Omental fat pad (tissue), 4 donors: Measurements from ENCODE around the gene SUGP2. TPM values are rescaled to one million over a fixed set of nuclear protein-coding genes. Genes with fewer than 3 reads are reported as not detected.
A peak's percentile ranks its signal among the peaks of the same experiment; 100 is the strongest.

ENCODE experiments used
- ATAC-seq: fragments of 150-250 bp; one replicate; pipeline ENCODE4 v1.9.1; 2016; ENCODE audit warnings: mild to moderate bottlenecking, moderate library complexity; ENCODE audit not compliant: low FRiP score
- DNase-seq: peaks from one replicate; pipeline ENCODE4 v3.0.0-alpha.2; 2019; ENCODE audit warnings: low spot score
- total RNA-seq, 4 donors: library from RNA; depleted of rRNA; stranded (reverse); fragments of >200 nt; gene quantifications; one replicate each; pipeline ENCODE4 v1.1.0, GENCODE V29; 2016
- TF ChIP-seq, protein P1 (sequence below), 3 donors: fragments of 450-650 bp; IDR thresholded peaks; one replicate each; pipeline ENCODE4 v1.5.1; 2016 to 2017; ENCODE audit warnings: antibody characterized with exemption in 3 of 3, mild to moderate bottlenecking in 3 of 3, moderate library complexity in 2 of 3

SUGP2 gene
- total RNA-seq, 4 donors from 2014 or later, result 30.3 to 54.5 (median 36.3) TPM

DNA sequence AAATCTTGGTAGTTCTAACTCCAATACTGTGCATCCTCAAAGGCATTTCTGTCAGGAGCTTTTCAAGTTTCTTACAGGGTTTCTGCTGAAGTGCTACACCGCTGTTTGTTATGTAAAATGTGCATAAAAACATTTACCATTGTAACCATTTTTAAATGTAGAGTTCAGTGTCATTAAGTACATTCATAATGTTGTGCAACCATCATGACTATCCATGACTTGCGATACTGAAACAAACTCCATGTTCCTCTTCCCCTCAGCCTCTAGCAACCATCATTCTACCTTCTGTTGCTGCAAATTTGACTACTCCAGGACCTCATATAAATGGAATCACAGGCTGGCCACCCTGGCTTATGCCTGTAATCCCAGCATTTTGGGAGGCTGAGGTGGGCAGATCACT is 16.1 kb upstream of the SUGP2 start:
- DNase-seq, result no peak
- TF ChIP-seq, protein P1, sequence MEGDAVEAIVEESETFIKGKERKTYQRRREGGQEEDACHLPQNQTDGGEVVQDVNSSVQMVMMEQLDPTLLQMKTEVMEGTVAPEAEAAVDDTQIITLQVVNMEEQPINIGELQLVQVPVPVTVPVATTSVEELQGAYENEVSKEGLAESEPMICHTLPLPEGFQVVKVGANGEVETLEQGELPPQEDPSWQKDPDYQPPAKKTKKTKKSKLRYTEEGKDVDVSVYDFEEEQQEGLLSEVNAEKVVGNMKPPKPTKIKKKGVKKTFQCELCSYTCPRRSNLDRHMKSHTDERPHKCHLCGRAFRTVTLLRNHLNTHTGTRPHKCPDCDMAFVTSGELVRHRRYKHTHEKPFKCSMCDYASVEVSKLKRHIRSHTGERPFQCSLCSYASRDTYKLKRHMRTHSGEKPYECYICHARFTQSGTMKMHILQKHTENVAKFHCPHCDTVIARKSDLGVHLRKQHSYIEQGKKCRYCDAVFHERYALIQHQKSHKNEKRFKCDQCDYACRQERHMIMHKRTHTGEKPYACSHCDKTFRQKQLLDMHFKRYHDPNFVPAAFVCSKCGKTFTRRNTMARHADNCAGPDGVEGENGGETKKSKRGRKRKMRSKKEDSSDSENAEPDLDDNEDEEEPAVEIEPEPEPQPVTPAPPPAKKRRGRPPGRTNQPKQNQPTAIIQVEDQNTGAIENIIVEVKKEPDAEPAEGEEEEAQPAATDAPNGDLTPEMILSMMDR (IDR thresholded peaks at IDR 0.05), result no peak
- no peak for ATAC-seq

DNA sequence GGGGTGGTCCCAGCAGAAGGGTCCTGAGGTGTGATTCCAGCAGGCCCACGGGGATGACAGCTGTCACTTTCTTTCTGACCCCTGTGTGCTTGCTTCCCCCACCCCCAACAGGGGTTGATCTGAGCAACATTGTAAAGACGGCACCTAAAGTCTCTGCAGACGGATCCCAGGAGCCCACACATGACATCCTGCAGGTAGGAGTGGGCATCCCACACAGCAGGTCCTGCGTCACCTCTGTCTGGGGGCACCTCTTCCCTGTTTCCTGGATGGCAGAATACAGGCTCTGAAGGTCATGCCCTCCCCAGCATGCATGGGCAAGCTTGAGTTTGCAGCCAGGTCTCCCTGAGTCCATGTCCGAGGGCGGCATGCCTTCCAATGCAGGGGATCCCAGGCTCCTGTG is 10.6 kb upstream of the SUGP2 start:
- DNase-seq, result no peak
- no peak for ATAC-seq
- TF ChIP-seq, protein P1 (IDR thresholded peaks at IDR 0.05), result no peak

DNA sequence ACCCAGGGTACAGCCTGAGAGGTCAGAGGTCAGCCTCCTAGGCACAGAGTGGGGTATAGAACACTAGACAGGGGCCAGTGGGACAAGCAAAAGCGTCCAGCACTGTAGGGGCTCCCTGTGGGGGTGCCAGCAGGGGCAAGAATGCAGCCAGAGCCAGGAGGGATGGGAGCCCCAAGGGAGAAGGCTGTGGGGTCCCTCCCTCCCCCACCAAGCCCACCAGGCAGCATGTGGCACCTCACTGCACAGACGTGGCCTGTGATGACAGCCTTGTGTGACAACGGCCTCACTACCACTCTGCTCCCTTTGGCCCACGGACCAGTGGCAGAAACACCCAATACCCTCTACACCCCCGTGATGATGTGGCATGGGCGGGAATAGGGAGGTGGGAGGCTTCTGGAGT is 10.2 kb upstream of the SUGP2 start:
- TF ChIP-seq, protein P1 (IDR thresholded peaks at IDR 0.05), result no peak
- no peak for DNase-seq
- no peak for ATAC-seq

DNA sequence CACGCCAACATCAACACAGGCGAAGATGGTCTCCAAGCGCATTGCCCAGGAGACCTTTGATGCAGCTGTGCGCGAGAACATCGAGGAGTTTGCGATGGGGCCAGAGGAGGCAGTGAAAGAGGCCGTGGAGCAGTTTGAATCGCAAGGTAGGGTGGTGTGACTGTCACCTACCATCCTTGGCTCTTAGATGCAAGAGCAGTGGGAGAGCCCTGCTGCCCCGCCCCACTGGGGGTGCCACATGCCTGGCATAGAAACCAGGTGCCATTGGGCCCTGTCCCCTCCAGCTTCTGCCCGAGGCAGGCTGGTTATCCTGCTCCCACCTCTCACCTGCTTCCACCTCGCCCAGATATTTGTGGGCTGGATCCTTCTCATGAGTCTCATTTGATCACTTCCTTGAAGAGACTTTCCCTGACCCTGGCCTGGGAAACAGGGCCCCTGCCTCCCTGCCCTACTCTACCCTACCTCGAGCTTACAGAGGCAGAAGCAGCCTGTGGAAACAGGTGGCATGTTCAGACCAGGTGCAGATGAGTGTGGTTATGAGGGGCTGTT is 9.5 kb upstream of the SUGP2 start:
- TF ChIP-seq, protein P1 (IDR thresholded peaks at IDR 0.05), result no peak
- no peak for DNase-seq

DNA sequence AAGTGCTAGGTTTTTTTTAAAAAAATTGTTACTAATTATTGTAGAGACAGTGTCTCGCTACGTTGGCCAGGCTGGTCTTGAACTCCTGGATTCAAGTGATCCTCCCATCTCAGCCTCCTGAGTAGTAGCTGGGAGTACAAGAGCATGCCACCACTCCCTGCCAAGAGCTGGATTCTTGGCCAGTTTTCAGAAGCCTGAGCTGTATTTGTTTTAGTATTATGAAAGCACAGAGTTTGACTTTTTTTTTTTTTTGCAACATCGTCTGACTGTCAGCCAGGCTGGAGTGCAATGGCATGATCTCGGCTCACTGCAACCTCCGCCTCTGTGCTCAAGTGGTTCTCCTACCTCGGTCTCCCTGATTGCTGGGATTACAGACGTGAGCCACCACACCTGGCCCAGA is 7.1 kb upstream of the SUGP2 start:
- TF ChIP-seq, protein P1 (IDR thresholded peaks at IDR 0.05), result no peak
- DNase-seq (no peak), ATAC-seq (peak; percentile 63)

More for the DNA sequence above, 9.5 kb upstream of the SUGP2 start:
- no peak for ATAC-seq

DNA sequence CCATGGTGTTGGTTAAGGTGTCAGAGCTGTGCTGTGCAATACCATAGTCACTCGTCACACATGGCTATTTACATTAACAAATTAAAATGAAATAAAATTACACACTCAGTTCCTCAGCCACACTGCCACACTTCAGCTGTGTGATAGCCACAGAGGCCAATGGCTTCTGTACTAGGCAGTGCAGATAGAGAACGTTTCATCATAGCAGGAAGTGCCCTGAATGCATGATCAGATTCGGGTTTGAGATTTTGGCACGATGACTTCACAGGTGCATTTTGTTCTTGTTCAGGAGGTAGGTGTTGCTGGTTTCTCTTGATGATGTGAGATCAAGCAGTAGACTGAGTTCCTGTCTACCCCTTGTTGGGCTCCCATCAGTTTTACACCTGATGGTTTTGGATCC is 6.6 kb upstream of the SUGP2 start:
- TF ChIP-seq, protein P1 (IDR thresholded peaks at IDR 0.05), result no peak
- DNase-seq (no peak), ATAC-seq (no peak)

DNA sequence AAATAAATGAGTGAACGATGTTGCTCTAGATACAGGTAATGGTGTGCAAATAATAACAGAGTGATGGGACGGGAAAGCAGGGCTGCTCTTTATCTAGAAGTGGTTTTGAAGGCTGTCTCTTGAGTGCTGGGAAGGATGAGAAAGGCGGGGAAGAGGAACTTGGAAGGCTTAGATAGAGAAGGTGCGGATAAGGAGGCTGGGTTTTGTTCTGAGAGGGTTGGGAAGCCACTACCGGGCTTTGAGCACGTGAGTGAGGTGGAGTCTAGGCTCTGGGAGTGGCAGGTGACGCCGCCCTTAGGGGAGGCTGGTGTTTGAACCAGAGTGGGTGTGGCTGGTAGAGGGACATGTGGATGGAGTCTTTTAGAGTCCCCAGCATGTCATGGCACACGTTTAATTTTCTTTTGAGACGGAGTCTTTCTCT is 897 bp upstream of the SUGP2 start:
- TF ChIP-seq, protein P1 (IDR thresholded peaks at IDR 0.05), result no peak
- ATAC-seq, result peak; percentile 51

More for the DNA sequence above, 897 bp upstream of the SUGP2 start:
- DNase-seq, result no peak
